ENCODE results near the gene PPM1F. TPM values are rescaled to one million over a fixed set of nuclear protein-coding genes. Genes with fewer than 3 reads are reported as not detected.

The PPM1F gene
- polyA plus RNA-seq, 1 donor from 2014 or later: 28.3 TPM

GRCh38 chr22:21949569-21949918 lies 3.1 kb downstream of the PPM1F start (continued):
- TF ChIP-seq TAF1 (IDR thresholded peaks at IDR 0.05; ENCODE audit: low read depth): no peak

GRCh38 chr22:21948824-21949568 lies 3.7 kb downstream of the PPM1F start:
- no peaks in the 10 kb centered on the region for H3K9me2 ChIP-seq (ENCODE audit: insufficient read depth, low read length)
- no peaks in the 10 kb centered on the region for H3K27me3 ChIP-seq (ENCODE audit: insufficient read depth, low read depth, low read length)
- H3K36me3 ChIP-seq (ENCODE audit: insufficient read depth, low read length): no peaks in the 10 kb centered on the region
- H4K20me1 ChIP-seq (ENCODE audit: insufficient read depth): no peaks in the 10 kb centered on the region
- TF ChIP-seq SMC3 (conservative IDR thresholded peaks at IDR 0.05; ENCODE audit: poor library complexity) (no peak), EP300 (conservative IDR thresholded peaks at IDR 0.05; ENCODE audit: poor library complexity, severe bottlenecking) (no peak), TAF1 (IDR thresholded peaks at IDR 0.05; ENCODE audit: low read depth) (no peak), MXI1 (conservative IDR thresholded peaks at IDR 0.05; ENCODE audit: poor library complexity, severe bottlenecking) (no peak), POLR2AphosphoS5 (IDR thresholded peaks at IDR 0.05) (no peak), EZH2 (IDR thresholded peaks at IDR 0.05; ENCODE audit: borderline replicate concordance, insufficient read depth, low read length, poor library complexity, severe bottlenecking) (no peak), REST (IDR thresholded peaks at IDR 0.05; ENCODE audit: borderline replicate concordance) (no peak), RAD21 (conservative IDR thresholded peaks at IDR 0.05) (no peak), CTCF (IDR thresholded peaks at IDR 0.05; ENCODE audit: poor library complexity, severe bottlenecking) (no peak)
- H3K9ac ChIP-seq (ENCODE audit: low read length): no peak overlapping the region
- H3K27ac ChIP-seq (ENCODE audit: low read length): no peak overlapping the region
- H3K4me3 ChIP-seq (ENCODE audit: low read length): no peak overlapping the region
- H2AFZ ChIP-seq (ENCODE audit: low read depth, low read length): no peak overlapping the region
- no peaks in the 10 kb centered on the region for H3F3A ChIP-seq (ENCODE audit: insufficient read depth, low read length, poor library complexity, severe bottlenecking)
- no peak overlapping the region for H3K4me2 ChIP-seq (ENCODE audit: low read length)
- H3K79me2 ChIP-seq (replicated peaks; ENCODE audit: insufficient read depth, low read length): no peaks in the 10 kb centered on the region
- no peaks in the 10 kb centered on the region for H3K9me3 ChIP-seq (ENCODE audit: low read length)

- no peak for TF ChIP-seq RAD21 (conservative IDR thresholded peaks at IDR 0.05)
- TF ChIP-seq TAF1 (IDR thresholded peaks at IDR 0.05; ENCODE audit: low read depth): no peak
- no peak for TF ChIP-seq SMC3 (conservative IDR thresholded peaks at IDR 0.05; ENCODE audit: poor library complexity)
- TF ChIP-seq REST (IDR thresholded peaks at IDR 0.05; ENCODE audit: borderline replicate concordance): no peak
- TF ChIP-seq MXI1 (conservative IDR thresholded peaks at IDR 0.05; ENCODE audit: poor library complexity, severe bottlenecking): no peak
- no peak for TF ChIP-seq CTCF (IDR thresholded peaks at IDR 0.05; ENCODE audit: poor library complexity, severe bottlenecking)
- TF ChIP-seq EP300 (conservative IDR thresholded peaks at IDR 0.05; ENCODE audit: poor library complexity, severe bottlenecking): no peak
- no peaks in the 10 kb centered on the region for H3K27me3 ChIP-seq (ENCODE audit: insufficient read depth, low read depth, low read length)
- H3F3A ChIP-seq (ENCODE audit: insufficient read depth, low read length, poor library complexity, severe bottlenecking): no peaks in the 10 kb centered on the region
- no peaks in the 10 kb centered on the region for H3K36me3 ChIP-seq (ENCODE audit: insufficient read depth, low read length)
- no peaks in the 10 kb centered on the region for H4K20me1 ChIP-seq (ENCODE audit: insufficient read depth)
- no peaks in the 10 kb centered on the region for H3K79me2 ChIP-seq (replicated peaks; ENCODE audit: insufficient read depth, low read length)
- no peak overlapping the region for H3K4me2 ChIP-seq (ENCODE audit: low read length)
- H3K4me3 ChIP-seq (ENCODE audit: low read length): no peak overlapping the region
- no peaks in the 10 kb centered on the region for H3K9me2 ChIP-seq (ENCODE audit: insufficient read depth, low read length)
- no peak overlapping the region for H3K9ac ChIP-seq (ENCODE audit: low read length)
- no peak overlapping the region for H2AFZ ChIP-seq (ENCODE audit: low read depth, low read length)
- H3K9me3 ChIP-seq (ENCODE audit: low read length): no peaks in the 10 kb centered on the region
- H3K27ac ChIP-seq (ENCODE audit: low read length): no peak overlapping the region
Observed at GRCh38 chr22:21948390-21948789, 4.3 kb downstream of the PPM1F start.

Measured in neural cell (in vitro differentiated cells).